Hepatocyte (in vitro differentiated cells): ENCODE data around the gene MRFAP1L1. TPM values are rescaled to one million over a fixed set of nuclear protein-coding genes. Genes with fewer than 3 reads are reported as not detected.

Experiments
- DNase-seq: peaks from one replicate; pipeline ENCODE4 v3.0.0-alpha.2; 2016; ENCODE audit warnings: low spot score
- H2AFZ ChIP-seq: fragments of 200-600 bp; sonication (generic); 2 replicates; pipeline ENCODE4 v1.6.0; 2016; ENCODE audit warnings: antibody characterized with exemption, mild to moderate bottlenecking
- H3K27ac ChIP-seq: fragments of 200-600 bp; sonication (generic); 2 replicates; pipeline ENCODE4 v1.5.1; 2016; ENCODE audit warnings: mild to moderate bottlenecking
- H3K27me3 ChIP-seq: fragments of 200-600 bp; sonication (generic); 2 replicates; pipeline ENCODE4 v1.6.1; 2016
- H3K36me3 ChIP-seq: fragments of 200-600 bp; sonication (generic); replicated peaks from 2 replicates; pipeline ENCODE4 v1.5.1; 2016; ENCODE audit warnings: low read depth; ENCODE audit not compliant: insufficient read depth
- H3K4me1 ChIP-seq: fragments of 200-600 bp; sonication (generic); 2 replicates; pipeline ENCODE4 v1.5.1; 2016; ENCODE audit warnings: mild to moderate bottlenecking, moderate library complexity; ENCODE audit not compliant: insufficient read depth
- H3K4me2 ChIP-seq: fragments of 200-600 bp; sonication (generic); 2 replicates; pipeline ENCODE4 v1.6.0; 2016
- H3K4me3 ChIP-seq: fragments of 200-600 bp; sonication (generic); 2 replicates; pipeline ENCODE4 v1.5.1; 2016; ENCODE audit warnings: mild to moderate bottlenecking
- H3K79me2 ChIP-seq: fragments of 200-600 bp; sonication (generic); 2 replicates; pipeline ENCODE4 v1.6.0; 2017; ENCODE audit warnings: mild to moderate bottlenecking
- H3K9me2 ChIP-seq: fragments of 200-600 bp; sonication (generic); replicated peaks from 2 replicates; pipeline ENCODE4 v1.6.0; 2017; ENCODE audit warnings: mild to moderate bottlenecking; ENCODE audit not compliant: insufficient read depth
- H3K9me3 ChIP-seq: fragments of 200-600 bp; sonication (generic); 2 replicates; pipeline ENCODE4 v1.5.1; 2016; ENCODE audit warnings: low read depth, mild to moderate bottlenecking
- H4K20me1 ChIP-seq: fragments of 200-600 bp; sonication (generic); 2 replicates; pipeline ENCODE4 v1.6.0; 2016; ENCODE audit warnings: mild to moderate bottlenecking; ENCODE audit not compliant: insufficient read depth, poor library complexity, severe bottlenecking
- EZH2 ChIP-seq: fragments of 200-600 bp; sonication (generic); IDR thresholded peaks from 2 replicates; pipeline ENCODE4 v1.6.1; 2016; ENCODE audit warnings: antibody characterized with exemption, mild to moderate bottlenecking, borderline replicate concordance
- EZH2phosphoT487 ChIP-seq: fragments of 200-600 bp; sonication (generic); IDR thresholded peaks from one replicate; pipeline ENCODE4 v1.6.1; 2018; ENCODE audit warnings: antibody characterized with exemption, mild to moderate bottlenecking, low read depth, moderate library complexity; ENCODE audit not compliant: unreplicated experiment, severe bottlenecking
- WGBS: methylation state at CpG from one replicate; pipeline ENCODE4 v1.1.6; 2016; ENCODE audit warnings: low lambda C conversion rate; ENCODE audit errors: missing lambda C conversion rate; 5-methylcytosine and 5-hydroxymethylcytosine counted together
- polyA plus RNA-seq: library from polyadenylated mRNA; unstranded; fragments of >200 nt; fragmentation: Nextera tagmentation; extraction: Ambion mirVana; gene quantifications from 2 replicates; pipeline ENCODE4 v1.2.1, GENCODE V29; 2016
- total RNA-seq: library from RNA; depleted of rRNA; stranded (reverse); fragments of >200 nt; gene quantifications from 2 replicates; pipeline ENCODE4 v1.2.3, GENCODE V29; 2014
- TF ChIP-seq, protein P1 (sequence below): fragments of 200-600 bp; sonication (generic); IDR thresholded peaks from 2 replicates; pipeline ENCODE4 v1.5.1; 2016; ENCODE audit warnings: antibody characterized with exemption, mild to moderate bottlenecking; ENCODE audit not compliant: poor library complexity

MRFAP1L1 gene
- total and polyA plus RNA-seq, 2 experiments from 2014 or later = 60.8 to 84.9 TPM

DNA sequence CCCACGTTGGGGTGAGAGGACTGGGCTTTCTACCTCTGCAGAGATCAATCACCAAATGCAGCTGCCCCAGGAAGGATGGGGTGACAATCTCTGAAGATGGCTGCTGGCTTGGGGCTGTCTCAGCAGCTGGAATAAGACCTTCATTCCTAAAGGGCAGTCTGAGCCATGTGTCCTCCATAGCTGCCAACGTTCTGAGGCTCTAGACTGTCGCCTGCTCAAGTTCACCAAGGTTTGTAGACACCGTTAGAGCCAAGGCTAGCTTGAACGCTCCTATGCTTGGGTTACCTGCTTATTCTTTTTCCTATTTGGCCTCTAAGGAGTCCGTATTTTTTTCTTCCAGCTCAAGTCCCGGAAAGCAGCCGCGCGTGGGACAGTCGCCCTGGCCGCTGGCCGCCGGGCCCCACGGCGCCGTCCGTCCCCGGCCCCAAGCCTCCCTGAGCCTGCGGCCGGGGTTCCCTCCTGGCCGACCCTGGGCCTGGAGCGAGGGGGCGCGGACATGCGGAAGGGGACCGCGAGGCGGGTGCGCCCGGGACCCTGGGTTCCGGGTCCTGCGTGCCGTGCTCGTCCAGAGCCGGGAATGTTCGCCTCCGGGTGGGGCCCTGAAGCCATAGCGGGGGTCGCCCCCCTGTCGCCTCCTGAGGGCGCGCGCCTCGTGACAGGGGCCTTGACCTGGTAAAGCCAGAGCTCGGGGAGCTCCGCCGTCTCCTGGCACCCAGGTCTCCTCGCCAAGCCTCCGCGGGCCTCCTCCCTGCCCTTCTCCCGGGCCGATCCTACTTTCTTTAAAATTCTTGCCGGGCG is 45.9 kb downstream of the MRFAP1L1 start:
- Histone ChIP-seq H3K4me2 (no peak overlapping the region), H3K79me2 (no peaks in the 10 kb centered on the region), H3K9me2 (no peaks in the 10 kb centered on the region), H3K27ac (no peak overlapping the region), H2AFZ (no peak overlapping the region), H3K4me3 (no peak overlapping the region), H3K4me1 (no peaks in the 10 kb centered on the region), H3K9me3 (no peaks in the 10 kb centered on the region), H3K27me3 (no peaks in the 10 kb centered on the region), H3K36me3 (no peaks in the 10 kb centered on the region), H4K20me1 (no peaks in the 10 kb centered on the region)
- no peak for TF ChIP-seq EZH2phosphoT487
- WGBS = 97% methylated on average over 45 of the region's 55 CpGs
- DNase-seq = no peak

GRCh38 chr4:6662591-6662990 is 47.1 kb downstream of the MRFAP1L1 start:
- Histone ChIP-seq H3K27me3 (no peaks in the 10 kb centered on the region), H3K9me3 (no peaks in the 10 kb centered on the region), H2AFZ (no peak overlapping the region), H3K79me2 (no peaks in the 10 kb centered on the region), H4K20me1 (no peaks in the 10 kb centered on the region), H3K4me2 (no peak overlapping the region), H3K4me1 (no peaks in the 10 kb centered on the region), H3K9me2 (no peaks in the 10 kb centered on the region), H3K4me3 (no peak overlapping the region), H3K27ac (no peak overlapping the region), H3K36me3 (no peaks in the 10 kb centered on the region)
- WGBS = 98% methylated on average over 3 of the region's 3 CpGs
- TF ChIP-seq, protein P1, sequence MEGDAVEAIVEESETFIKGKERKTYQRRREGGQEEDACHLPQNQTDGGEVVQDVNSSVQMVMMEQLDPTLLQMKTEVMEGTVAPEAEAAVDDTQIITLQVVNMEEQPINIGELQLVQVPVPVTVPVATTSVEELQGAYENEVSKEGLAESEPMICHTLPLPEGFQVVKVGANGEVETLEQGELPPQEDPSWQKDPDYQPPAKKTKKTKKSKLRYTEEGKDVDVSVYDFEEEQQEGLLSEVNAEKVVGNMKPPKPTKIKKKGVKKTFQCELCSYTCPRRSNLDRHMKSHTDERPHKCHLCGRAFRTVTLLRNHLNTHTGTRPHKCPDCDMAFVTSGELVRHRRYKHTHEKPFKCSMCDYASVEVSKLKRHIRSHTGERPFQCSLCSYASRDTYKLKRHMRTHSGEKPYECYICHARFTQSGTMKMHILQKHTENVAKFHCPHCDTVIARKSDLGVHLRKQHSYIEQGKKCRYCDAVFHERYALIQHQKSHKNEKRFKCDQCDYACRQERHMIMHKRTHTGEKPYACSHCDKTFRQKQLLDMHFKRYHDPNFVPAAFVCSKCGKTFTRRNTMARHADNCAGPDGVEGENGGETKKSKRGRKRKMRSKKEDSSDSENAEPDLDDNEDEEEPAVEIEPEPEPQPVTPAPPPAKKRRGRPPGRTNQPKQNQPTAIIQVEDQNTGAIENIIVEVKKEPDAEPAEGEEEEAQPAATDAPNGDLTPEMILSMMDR = no peak
- TF ChIP-seq EZH2 = no peak
- no peak for TF ChIP-seq EZH2phosphoT487
- DNase-seq = no peak

GRCh38 chr4:6660430-6660829 is 49.2 kb downstream of the MRFAP1L1 start:
- no peak overlapping the region for H3K4me2 ChIP-seq
- DNase-seq = no peak
- no peaks in the 10 kb centered on the region for H3K36me3 ChIP-seq
- no peak overlapping the region for H3K4me3 ChIP-seq
- no peak overlapping the region for H3K27ac ChIP-seq
- no peaks in the 10 kb centered on the region for H3K9me3 ChIP-seq
- no peaks in the 10 kb centered on the region for H3K9me2 ChIP-seq
- H4K20me1 ChIP-seq = no peaks in the 10 kb centered on the region
- no peaks in the 10 kb centered on the region for H3K79me2 ChIP-seq
- no peaks in the 10 kb centered on the region for H3K27me3 ChIP-seq
- H3K4me1 ChIP-seq = no peaks in the 10 kb centered on the region
- 78% methylated on average over 1 of the region's 3 CpGs for WGBS
- no peak for TF ChIP-seq EZH2
- no peak for TF ChIP-seq EZH2phosphoT487
- TF ChIP-seq, protein P1 = no peak
- no peak overlapping the region for H2AFZ ChIP-seq

DNA sequence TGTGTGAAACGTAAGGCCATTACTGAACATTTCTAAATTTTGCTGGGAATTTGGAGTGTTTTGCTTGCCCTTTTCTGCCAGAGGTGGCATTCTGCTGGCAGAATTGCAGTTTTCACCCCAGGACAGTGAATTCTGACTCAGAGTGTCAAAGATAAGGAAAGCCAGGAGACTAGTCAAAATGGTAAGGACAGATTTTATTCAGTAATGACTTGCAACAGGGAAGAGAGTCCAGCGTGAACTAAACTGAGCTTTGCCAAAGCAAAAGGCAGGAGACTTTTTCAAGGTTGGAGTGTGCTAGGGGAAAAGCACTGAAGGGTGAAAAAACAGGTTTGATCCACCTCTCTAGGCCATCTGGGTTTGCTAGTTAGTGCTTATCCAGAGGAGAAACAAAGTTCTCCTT is 49.8 kb downstream of the MRFAP1L1 start:
- H3K79me2 ChIP-seq = no peaks in the 10 kb centered on the region
- H3K9me2 ChIP-seq = no peaks in the 10 kb centered on the region
- H2AFZ ChIP-seq = no peak overlapping the region
- H3K4me3 ChIP-seq = no peak overlapping the region
- H3K36me3 ChIP-seq = no peaks in the 10 kb centered on the region
- no peaks in the 10 kb centered on the region for H3K27me3 ChIP-seq
- no peaks in the 10 kb centered on the region for H4K20me1 ChIP-seq
- WGBS = 90% methylated on average over 2 of the region's 2 CpGs
- H3K9me3 ChIP-seq = no peaks in the 10 kb centered on the region
- no peak overlapping the region for H3K27ac ChIP-seq
- no peaks in the 10 kb centered on the region for H3K4me1 ChIP-seq
- no peak overlapping the region for H3K4me2 ChIP-seq
- no peak for DNase-seq
- no peak for TF ChIP-seq EZH2
- no peak for TF ChIP-seq EZH2phosphoT487
- TF ChIP-seq, protein P1 = no peak
